ENCODE data around the gene CGB7.
"Not testable (repeated sequence)": the region's sequence is repeated elsewhere in the genome, so short reads cannot be mapped to it uniquely, and the experiment has no call there.

CGB7 gene

GRCh38 chr19:49057636-49058234 is at the start of gene CGB7:
CGB7 (minus strand) TSS chr19:49057749; CDS start chr19:49055375, 2,374 bp downstream.
- DNase-seq: no peak

GRCh38 chr19:49106648-49107135 is 49.1 kb upstream of the CGB7 start:
- no peak for DNase-seq

- no peak for DNase-seq
Observed at GRCh38 chr19:49104229-49104864, 46.8 kb upstream of the CGB7 start.

GRCh38 chr19:49103331-49104085 is 46.0 kb upstream of the CGB7 start:
- no peak for DNase-seq

GRCh38 chr19:49102303-49102702 is 44.8 kb upstream of the CGB7 start:
- DNase-seq: no peak

- no peak for DNase-seq
Observed at GRCh38 chr19:49101160-49101559, 43.6 kb upstream of the CGB7 start.

- DNase-seq: no peak
Observed at GRCh38 chr19:49098795-49099194, 41.2 kb upstream of the CGB7 start.

- no peak for DNase-seq
Observed at GRCh38 chr19:49097453-49098288, 40.1 kb upstream of the CGB7 start.

GRCh38 chr19:49094505-49095482 is 37.2 kb upstream of the CGB7 start:
- DNase-seq: no peak

GRCh38 chr19:49092686-49093085 is 35.1 kb upstream of the CGB7 start:
- no peak for DNase-seq

- DNase-seq: no peak
Observed at GRCh38 chr19:49091391-49092038, 34.0 kb upstream of the CGB7 start.

GRCh38 chr19:49086296-49086695 is 28.7 kb upstream of the CGB7 start:
- no peak for DNase-seq

- DNase-seq: no peak
Observed at GRCh38 chr19:49085868-49086232, 28.3 kb upstream of the CGB7 start.

GRCh38 chr19:49085020-49085867 is 27.7 kb upstream of the CGB7 start, which contains the start of gene SNRNP70:
SNRNP70 (plus strand) TSS chr19:49085451; CDS start chr19:49086415, 964 bp downstream.
- peak; percentile 94 for DNase-seq

- DNase-seq: no peak
Observed at GRCh38 chr19:49084206-49085019, 26.9 kb upstream of the CGB7 start.

- no peak for DNase-seq
Observed at GRCh38 chr19:49081273-49081672, 23.7 kb upstream of the CGB7 start.

GRCh38 chr19:49080392-49080791 is 22.8 kb upstream of the CGB7 start:
- no peak for DNase-seq

GRCh38 chr19:49074869-49075268 is 17.3 kb upstream of the CGB7 start:
- DNase-seq: not testable (repeated sequence)
